AG10803 (cell line): ENCODE results near the gene PI4K2B.
"Not testable (repeated sequence)": the region's sequence is repeated elsewhere in the genome, so short reads cannot be mapped to it uniquely, and the experiment has no call there.

Experiments
- DNase-seq: peaks from one replicate; pipeline ENCODE4 v3.0.0; 2010; ENCODE audit warnings: low read depth
- H3K4me3 ChIP-seq: 2 replicates; pipeline ENCODE4 v1.5.1; 2011; ENCODE audit warnings: mild to moderate bottlenecking, low read length, control low read depth
- CTCF ChIP-seq: conservative IDR thresholded peaks from 2 replicates; pipeline ENCODE4 v1.5.1; 2011; ENCODE audit warnings: mild to moderate bottlenecking, low read length, control low read depth, inconsistent platforms

The PI4K2B gene

GRCh38 chr4:25212822-25213221 is 21.0 kb upstream of the PI4K2B start:
- no peak for TF ChIP-seq CTCF
- no peak overlapping the region for H3K4me3 ChIP-seq
- DNase-seq: no peak

GRCh38 chr4:25213347-25213979 is 20.4 kb upstream of the PI4K2B start:
- no peak for TF ChIP-seq CTCF
- no peak overlapping the region for H3K4me3 ChIP-seq
- no peak for DNase-seq

- not testable (repeated sequence) for DNase-seq, H3K4me3 ChIP-seq
These were observed 19.1 kb upstream of the PI4K2B start for GRCh38 chr4:25214750-25215149.

GRCh38 chr4:25215511-25215910 is 18.3 kb upstream of the PI4K2B start:
- H3K4me3 ChIP-seq: no peak overlapping the region
- TF ChIP-seq CTCF: no peak
- no peak for DNase-seq

GRCh38 chr4:25221377-25221776 is 12.5 kb upstream of the PI4K2B start:
- H3K4me3 ChIP-seq: no peak overlapping the region
- DNase-seq: no peak
- TF ChIP-seq CTCF: no peak

- no peak overlapping the region for H3K4me3 ChIP-seq
- TF ChIP-seq CTCF: no peak
- peak; percentile 16 for DNase-seq
These were observed 9.9 kb upstream of the PI4K2B start for GRCh38 chr4:25223802-25224375.

GRCh38 chr4:25229804-25230203 is 4.0 kb upstream of the PI4K2B start:
- no peak for TF ChIP-seq CTCF
- DNase-seq: no peak

GRCh38 chr4:25233194-25233593 is 639 bp upstream of the PI4K2B start:
- TF ChIP-seq CTCF: no peak
- H3K4me3 ChIP-seq: peak overlapping the region; percentile 58
- DNase-seq: no peak

More at GRCh38 chr4:25229804-25230203, 4.0 kb upstream of the PI4K2B start:
- no peak overlapping the region for H3K4me3 ChIP-seq
